ENCODE data around the gene GMCL2.

DNA sequence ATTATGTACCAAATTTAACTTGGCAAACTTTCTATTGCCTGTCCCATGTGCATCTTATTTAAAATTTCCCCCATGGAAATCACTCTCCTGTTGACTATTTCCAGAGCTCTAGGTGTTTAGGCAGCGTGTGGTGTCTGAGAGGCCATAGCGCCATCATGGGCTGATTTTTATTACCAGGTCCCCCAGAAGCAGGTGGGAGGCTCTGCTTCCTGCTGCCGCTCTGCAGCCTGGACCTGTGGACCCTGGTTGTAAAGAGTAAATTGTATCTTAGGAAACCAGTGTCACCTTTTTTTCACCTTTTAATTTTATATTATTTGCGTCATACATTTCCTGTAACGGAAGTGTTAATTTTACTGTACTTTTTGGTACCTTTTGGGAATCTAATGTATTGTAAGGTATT lies 23.5 kb upstream of the GMCL2 start:
- TF ChIP-seq, protein P1, sequence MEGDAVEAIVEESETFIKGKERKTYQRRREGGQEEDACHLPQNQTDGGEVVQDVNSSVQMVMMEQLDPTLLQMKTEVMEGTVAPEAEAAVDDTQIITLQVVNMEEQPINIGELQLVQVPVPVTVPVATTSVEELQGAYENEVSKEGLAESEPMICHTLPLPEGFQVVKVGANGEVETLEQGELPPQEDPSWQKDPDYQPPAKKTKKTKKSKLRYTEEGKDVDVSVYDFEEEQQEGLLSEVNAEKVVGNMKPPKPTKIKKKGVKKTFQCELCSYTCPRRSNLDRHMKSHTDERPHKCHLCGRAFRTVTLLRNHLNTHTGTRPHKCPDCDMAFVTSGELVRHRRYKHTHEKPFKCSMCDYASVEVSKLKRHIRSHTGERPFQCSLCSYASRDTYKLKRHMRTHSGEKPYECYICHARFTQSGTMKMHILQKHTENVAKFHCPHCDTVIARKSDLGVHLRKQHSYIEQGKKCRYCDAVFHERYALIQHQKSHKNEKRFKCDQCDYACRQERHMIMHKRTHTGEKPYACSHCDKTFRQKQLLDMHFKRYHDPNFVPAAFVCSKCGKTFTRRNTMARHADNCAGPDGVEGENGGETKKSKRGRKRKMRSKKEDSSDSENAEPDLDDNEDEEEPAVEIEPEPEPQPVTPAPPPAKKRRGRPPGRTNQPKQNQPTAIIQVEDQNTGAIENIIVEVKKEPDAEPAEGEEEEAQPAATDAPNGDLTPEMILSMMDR (tag by site-specific recombination; IDR thresholded peaks at IDR 0.05), result no peak
- TF ChIP-seq REST (tag by site-specific recombination; IDR thresholded peaks at IDR 0.05) (no peak), ZNF433 (tag by site-specific recombination; IDR thresholded peaks at IDR 0.05; ENCODE audit: low read depth) (no peak), ZNF660 (tag by site-specific recombination; IDR thresholded peaks at IDR 0.05) (no peak), ZBTB7A (tag by site-specific recombination; IDR thresholded peaks at IDR 0.05; ENCODE audit: low read depth) (no peak), ZNF184 (tag by site-specific recombination; IDR thresholded peaks at IDR 0.05) (no peak), ZNF362 (tag by site-specific recombination; IDR thresholded peaks at IDR 0.05) (no peak), PBX3 (CRISPR knock-in tag; IDR thresholded peaks at IDR 0.05) (no peak)
